SW480 (cell line): ENCODE measurements around the gene CELSR3.

ENCODE experiments used
- DNase-seq: peaks from one replicate; pipeline ENCODE4 v3.0.0-alpha.2; 2016; ENCODE audit warnings: low spot score

The CELSR3 gene

DNA sequence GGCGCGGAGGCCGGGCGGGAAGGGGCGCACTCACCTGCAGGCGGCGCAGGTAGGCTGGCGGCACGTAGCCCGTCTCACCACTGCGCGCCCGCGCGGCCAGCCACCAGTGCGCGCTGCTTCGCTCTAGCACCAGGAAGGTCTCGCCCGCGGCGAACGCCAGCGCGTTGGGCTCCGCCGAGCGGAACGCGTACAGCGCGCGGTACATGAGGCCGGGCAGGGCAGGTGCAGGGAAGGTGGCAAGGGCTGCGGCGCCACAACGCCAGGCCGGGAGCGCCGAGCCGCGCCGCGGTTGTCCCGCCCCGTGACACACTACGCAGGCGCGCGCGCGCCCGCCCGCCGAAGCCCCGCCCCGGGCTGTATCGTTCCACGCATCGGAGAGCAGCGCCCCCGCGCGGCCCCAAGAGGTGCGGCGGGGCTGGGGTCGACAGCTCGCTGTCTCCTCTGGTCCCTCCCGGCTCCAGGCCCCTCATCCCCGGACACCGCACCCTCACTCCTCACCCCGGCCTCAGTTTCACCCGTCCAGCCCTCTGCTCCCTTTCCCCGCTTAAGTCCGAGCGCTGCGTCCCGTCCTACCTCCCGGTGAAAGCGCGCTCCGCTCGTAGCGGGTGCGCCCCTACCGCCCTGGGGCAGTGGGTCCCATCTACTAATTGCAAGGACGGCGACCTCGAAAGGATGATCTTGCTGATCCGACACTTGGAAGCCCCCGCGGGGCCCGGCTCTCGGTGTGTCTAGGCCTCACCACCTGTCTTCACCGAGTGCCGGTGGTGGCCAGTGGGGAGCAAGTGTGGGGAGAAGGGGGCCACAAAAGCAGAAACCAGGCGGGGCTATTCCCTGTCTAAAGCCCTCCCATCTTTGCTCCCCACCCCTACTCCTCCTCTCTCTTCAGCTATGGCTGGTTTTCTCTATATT, 23.2 kb upstream of the CELSR3 start, which contains the start of gene NCKIPSD:
Gene NCKIPSD (minus strand): TSS at position 313 of the 909 bp plus-strand sequence. CDS start 108 bp downstream, at position 205.
- peak; percentile 77 for DNase-seq

DNA sequence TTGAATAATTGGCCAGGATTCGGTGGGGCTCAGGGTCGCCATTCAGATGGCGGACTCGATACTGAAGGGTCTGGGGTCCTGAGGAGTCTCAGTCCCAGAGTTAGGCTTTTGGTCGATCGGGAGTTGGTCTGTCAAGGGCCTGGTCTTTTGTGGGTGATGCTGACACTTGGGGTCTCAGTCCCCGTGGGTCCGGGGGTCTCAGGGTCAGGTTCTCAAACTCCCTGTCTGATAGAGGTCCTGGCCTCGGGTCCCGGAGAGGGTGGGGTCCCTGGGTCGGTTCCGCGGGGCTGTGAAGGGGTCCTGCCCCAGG, 22.6 kb upstream of the CELSR3 start:
- DNase-seq = no peak

DNA sequence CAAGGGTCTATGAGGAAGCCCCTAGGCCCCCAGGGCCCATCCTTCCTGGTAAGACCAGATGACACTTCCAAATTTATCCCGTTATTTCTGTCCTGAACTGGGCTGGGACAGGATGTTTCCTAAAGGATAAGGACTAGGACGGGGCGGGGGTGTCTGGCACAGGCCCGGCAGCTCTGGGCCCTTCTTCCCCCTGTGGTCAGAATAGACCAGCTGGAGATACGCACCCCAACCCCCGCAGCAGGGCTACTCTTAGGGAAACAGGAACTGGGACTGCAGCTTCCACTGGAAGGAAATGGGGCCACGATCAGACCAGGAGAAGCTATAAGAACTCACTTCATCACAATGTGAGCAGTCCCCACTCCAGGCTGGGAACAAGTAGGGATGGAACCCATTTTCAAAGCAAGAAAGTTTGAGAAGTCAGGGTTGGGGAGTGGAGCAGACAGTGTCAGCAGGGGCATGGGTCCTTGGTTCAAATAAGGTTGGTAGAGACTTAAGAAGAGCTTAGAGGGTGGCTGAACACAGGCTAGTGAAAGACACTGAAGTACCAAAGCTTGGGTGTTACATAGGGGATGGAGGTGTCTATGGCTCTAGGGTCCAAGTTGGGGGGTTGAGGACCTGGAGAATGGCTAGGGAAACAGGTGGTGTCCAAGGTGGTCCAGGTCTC, 21.9 kb upstream of the CELSR3 start:
- no peak for DNase-seq

DNA sequence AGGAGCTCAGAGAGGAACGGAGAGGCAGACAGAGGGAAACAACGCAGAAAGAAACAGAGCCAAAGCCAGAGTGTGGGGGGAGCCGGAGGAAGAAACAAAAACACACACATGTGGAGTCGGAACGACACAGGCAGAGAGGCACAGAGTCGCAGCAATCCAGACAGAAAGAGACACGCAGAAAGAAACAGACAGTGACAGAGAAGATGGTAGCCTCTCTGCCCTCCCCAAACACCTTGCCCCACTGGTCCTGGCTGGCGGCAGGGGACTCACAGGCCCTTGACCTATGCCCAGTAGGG, 21.3 kb upstream of the CELSR3 start:
- DNase-seq = no peak

DNA sequence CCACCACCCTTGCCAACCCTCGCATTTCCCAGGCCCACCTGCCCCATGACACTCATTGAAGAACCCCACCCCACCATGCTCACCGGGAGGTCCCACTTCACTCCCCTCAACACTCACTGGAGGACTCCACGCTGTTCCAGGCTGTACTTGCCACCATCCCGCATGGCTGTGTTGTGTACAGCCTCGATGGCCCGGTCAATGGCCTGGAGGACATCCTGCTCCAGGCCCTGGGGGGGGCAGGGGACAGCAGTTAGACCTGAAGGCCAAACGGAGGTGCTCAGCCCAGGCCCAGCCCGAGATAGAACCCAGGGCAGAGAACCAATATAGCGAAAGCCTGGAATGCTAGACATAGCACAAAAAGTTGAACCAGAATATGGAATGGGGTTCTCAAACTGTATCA, 20.1 kb upstream of the CELSR3 start:
- no peak for DNase-seq

DNA sequence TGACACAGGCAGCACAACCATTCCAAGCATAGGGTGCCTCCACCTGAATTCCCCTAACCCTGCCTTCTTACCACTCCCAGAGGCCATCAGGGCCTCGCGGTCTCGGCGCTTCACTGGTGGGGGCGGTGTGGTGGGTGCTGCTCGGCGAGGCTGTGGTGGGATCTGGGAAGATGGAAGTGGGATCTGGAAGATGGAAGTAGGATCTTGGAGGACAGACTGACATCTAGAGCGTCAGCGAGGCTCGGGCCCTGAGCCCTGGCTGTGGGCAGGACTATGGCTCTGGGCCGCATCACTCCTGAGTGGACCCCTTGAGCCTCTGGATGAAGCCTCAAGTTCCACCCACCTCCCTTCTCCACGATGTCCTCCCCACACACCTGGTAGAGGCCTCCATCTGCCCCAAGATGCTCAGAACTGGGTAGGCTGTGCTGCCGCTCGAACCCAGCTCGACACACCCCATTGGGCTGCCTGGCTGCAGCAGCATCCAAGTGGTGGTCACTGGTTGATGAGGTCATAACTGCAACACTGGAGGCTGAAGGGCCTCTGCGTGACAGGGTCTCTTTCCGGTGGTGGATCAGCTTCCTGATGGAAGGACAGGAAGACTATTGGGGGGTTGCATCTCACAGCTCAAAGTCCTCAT, 19.4 kb upstream of the CELSR3 start:
- no peak for DNase-seq

DNA sequence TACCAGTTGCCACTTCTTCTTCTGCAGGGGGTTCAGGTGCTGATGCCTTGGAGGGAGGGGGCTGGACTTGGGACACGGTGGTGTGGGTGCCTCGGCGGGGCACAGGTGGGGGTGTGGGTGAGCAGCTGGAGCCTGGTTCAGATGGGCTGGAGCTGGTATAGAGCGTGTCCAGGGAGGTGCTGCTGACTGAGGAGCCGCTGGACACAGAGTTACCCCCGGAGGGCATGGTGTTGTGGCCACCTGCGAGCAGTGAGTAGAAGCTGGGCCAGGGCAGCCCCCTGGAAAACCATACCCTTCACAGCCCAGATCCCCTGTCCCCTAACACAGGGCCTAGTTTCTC, 18.8 kb upstream of the CELSR3 start:
- no peak for DNase-seq

DNA sequence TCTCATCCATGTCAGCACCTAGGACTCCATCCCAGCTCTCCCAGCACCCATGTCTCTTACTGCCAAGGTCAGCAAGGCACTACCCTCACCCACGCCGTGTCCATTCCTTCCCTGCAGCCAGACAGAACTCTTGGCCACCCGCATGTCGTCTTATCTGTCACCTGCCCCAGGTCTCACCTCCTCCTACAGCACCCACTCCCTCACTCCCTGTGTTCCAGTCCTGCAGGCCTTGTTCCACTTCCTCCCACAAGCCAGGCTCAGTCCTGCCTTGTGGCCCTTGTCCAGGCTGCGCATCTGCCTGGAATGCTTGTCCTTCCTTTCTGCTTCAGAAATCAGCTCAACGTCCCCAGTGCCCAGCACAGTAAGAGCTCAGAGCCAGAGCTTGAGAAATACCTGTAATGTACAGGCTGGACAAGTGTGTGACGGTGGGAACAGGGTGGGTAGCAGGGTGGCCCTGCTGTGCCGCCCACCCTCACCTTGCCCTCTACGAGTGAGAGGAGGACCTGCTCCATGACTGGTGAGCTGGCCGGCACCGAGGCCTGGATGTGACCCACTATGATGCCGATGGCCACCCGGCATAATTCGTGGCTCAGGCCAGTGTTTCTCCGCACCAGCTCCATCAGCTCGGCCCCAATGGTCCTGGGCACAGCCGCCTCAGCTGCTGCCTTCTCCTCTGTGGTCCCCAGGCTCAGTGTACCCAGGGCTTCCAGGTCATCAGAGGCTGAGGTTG, 18.3 kb upstream of the CELSR3 start:
- no peak for DNase-seq

DNA sequence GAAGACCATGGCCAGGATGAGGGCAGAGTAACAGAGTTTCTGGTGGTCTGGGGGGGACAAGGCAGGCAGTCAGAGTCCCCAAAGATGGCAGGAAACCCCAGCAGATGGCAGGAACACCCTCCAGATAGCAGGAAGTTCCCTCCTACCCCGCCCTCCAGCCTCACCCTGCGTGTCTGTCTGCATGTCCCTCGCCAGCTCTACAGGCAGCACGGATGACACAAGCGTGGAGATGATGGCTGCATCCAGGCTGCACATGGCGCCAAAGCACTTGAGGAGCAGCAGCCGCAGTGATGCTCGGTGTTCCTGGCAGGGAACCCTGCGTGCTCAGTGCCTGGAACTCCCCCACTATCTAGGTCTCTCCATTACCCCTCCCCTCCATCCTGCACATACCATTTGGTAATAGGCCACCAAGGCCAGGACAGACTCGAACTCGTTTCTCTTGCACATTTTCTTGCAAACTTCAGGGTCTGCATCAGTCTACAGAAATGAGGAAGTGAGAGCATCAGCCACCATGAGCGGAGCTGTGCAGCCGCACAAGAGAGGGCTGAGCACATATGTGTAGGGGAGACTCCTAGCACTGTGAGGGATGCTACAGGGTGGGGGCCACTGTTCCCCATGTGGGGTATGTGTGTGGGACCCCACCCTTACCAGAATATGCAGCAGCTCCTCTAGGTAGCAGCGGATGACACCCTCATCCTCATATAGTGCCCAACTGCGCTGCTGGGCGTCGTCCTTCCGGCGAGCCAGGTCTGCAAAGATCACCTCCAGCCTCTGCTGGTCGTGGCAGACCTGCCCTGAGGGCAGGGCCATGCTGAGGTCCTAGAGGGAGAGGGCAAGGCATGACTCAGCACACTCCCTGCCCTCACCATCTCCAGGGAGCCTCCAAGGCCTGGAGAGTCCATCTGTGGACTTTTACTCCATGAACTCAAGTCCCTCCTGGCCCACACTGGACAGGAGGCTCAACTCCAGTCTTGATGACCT, 17.0 kb upstream of the CELSR3 start:
- DNase-seq = no peak

DNA sequence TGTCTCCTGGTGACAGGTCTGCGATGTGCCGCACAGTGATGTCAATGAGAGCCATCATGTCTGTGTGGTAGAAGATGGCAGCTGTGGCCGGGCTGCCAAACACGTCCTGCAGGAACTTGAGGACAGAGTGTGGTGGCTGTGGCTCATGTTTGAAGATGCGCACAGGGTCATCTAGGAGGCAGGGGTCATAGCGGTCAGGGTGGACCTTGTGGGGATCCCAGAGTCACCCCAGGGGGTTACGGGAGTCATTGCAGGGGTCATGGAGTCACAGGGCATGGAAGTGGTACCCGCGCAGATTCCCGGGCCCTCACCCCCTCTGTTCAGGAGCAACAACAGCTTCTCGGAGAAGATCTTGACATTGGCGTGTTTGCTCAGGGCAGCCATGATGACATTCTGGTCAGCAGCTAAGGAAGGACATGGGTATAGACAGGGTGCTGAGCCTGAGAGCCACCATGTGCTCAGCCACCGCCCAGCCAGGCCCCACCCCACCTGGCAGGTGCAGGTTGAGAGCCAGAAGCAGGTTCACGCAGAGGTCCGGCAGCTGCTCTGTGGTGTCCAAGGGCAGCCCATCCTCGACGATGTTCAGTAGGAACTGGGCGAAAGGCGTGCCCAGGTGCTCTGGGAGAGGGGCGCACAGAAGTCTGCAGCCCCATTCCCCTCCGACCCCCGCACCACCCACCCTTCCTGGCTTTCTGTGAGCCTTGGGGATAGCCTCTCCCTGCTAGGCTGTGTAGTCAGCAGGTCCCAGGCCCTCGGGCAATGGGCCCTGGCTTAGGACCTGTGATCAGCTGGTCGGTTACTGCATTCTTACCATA, 16.1 kb upstream of the CELSR3 start:
- no peak for DNase-seq

DNA sequence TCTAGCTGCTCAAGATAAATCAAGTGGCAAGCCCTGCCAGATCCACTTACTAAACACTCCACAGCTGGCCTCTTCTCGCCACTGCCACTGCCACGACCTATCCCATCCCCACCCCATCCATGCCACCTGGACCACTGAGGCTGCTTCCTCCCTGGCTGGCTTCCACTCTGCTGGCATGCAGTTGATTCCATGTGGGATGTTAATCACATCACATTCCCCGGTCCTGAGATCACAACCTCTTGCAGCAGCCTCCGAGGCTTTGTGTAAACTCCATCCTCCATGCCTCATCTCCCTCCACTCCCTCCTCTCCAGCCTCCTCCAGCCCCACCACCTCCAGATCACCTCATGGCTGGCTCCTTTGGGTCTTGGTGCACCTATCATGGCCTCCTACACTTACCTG, 15.4 kb upstream of the CELSR3 start:
- DNase-seq = no peak

DNA sequence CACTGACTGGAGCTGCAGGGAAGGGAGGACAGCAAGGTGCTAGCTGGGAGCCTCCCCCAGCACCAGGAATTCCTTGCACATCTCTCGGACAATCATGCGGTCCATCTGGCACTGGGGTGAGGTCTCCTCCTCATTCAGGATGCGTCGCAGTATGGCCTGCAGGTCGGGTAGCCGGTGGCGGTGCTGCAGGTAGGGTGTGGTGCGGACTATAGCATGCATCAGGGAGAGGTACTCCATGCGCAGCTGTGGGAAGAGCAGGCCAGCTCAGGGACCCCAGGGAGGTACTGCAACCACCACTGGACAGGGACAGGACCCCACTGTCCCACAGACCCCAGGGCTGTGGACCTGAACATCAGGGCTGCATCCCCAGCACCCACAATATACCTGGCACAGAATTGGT, 11.8 kb upstream of the CELSR3 start:
- DNase-seq = no peak

DNA sequence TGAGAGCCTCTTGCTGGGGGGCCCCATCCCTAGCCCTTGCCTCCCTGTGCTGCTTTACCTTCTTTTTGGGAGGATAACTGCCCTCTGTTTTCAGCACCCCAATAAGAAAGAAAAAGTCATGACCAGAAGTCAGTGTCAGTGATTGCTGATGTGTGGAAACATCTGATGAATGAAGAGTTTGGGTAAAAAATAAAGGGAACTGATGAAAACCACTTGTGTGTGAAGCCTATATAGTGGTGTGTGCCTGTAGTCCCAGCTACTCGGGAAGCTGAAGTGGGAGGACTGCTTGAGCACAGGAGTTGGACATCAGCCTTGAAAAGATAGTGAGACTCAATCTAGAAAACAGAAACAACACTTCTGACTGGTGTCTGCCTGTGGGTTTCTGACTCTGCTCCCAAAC, 9.8 kb upstream of the CELSR3 start:
- no peak for DNase-seq

DNA sequence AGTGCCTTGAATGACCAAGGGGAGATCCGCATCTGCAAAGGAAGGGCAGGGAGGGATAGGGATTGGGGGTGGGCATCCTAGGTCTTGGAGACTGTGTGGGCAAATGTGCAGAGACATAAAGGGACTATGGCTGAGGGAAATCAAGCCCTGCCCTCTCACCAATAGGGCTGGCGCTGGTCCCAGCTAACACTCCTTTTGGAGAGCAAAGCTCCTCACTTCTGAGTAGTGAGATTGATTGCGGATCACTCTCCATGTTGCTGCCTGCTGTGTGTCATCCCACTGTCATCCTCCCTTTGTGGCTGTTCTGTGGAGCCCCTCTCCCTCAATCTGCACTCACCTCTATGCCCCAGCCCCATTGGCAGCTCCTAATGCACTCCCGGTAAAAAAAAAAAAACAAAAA, 2.2 kb upstream of the CELSR3 start:
- no peak for DNase-seq

DNA sequence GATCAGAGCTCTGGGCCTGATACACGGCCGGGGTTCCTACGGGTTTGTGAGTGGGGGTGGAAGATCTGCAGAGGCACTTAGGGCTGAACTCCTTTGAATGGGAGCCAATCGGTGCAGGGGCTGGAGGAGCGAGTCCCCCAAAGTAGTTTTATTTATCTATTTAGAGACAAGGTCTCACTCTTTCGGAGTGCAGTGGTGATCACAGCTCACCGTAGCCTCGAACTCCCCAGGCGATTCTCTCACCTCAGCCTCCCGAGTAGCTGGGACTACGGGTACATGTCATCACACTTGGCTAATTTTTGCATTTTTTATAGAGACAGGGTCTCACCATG, 1.6 kb upstream of the CELSR3 start:
- no peak for DNase-seq

DNA sequence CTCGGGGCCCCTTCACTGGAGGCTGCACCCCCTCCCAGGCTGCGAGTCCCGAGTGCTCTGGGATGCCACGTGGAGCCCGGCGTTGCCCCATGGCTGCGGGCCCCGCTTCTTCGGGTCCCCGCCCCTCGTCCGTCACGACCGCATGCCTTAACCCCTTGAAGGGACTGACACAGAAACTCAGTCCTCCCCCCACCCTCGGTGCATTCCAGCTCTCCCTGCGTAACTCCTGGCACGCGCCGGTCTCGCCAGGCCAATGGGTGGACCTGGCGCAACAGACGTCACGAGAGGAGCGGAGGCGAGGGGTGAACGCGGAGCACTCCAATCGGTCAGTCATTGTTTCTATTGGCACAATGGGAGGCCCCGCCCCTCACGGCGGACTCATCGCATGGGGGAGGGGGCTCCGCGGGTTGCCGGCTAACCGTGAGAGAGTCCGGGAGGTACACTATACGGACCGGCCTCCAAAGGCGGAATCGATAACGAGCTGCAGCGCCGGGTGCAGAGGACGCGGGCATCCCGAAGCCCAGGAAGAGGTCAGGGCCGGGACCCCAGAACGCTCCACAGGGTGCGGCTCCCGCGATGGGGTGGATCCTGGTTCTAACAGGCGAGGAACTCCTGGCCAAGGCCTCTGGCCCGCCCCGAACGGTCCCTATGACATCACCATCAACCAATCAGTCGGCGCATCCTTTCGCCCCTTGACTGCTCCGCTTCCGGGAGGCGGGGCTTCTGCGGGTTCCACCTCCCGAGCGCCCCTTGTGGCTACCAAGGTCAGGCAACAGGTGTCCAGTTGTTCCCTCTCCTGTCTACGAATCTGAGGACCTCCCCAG, 1.0 kb upstream of the CELSR3 start:
- peak; percentile 99 for DNase-seq

DNA sequence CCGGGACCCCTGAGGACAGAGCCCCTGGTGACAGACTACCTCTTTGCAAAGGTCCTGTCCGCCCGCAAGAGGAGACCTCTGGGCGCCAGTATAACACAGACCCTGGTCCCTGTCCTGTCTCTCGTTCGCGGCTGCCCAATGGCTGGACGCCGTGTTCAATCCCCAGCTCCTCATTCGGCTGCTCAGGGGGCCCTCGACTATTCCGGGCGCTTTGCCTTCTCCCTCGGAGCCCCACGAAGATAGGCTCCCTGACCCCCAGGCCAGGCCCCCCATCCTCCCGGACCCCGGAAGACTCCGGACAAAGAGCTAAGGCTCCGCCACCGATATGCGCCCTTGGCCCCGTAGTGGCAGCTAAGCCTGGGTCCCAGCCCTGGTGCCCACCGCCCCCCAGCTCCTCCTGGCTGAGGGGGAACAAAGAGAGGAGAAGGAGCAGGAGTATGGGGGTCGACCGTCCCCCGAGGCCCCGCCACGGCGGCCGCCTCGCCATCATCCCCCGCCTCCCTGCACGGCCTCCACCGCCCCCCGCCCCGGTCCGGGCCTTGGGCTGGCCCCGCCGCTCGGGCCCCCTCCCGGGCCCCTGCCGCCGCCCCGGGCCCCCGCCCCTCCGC, 437 bp downstream of the CELSR3 start:
- no peak for DNase-seq

DNA sequence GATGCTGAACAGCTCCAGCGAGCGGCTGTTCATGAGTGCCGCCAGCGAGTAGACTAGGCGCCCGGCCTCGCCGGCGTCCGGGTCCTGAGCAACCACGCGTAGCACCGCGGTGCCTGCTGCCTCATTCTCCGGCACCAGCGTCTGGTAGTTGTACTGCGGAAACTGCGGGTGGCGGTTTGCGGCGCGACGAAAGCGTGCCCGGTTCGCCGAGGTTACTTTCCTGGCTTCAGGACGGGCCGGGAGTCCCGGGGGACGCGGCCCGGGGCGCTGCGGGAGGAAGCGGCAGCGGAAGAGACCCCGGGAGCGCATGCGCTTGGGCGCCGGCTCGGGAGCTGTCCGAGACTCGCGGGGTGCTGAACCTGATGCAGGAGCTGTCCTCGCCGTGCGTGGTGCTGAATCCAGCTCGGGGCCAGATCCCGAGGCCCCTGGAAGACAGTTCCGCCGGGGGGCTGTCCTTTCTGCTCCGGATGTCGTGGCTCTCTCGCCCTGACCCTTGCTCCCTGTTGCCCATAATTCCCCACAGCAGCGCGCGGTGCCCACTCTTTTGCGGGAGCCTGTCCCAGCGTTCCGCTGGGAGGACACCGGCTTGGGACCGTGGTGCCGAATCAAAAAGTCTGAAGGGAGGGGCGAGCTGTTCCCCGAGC, 1.1 kb downstream of the CELSR3 start:
- no peak for DNase-seq

DNA sequence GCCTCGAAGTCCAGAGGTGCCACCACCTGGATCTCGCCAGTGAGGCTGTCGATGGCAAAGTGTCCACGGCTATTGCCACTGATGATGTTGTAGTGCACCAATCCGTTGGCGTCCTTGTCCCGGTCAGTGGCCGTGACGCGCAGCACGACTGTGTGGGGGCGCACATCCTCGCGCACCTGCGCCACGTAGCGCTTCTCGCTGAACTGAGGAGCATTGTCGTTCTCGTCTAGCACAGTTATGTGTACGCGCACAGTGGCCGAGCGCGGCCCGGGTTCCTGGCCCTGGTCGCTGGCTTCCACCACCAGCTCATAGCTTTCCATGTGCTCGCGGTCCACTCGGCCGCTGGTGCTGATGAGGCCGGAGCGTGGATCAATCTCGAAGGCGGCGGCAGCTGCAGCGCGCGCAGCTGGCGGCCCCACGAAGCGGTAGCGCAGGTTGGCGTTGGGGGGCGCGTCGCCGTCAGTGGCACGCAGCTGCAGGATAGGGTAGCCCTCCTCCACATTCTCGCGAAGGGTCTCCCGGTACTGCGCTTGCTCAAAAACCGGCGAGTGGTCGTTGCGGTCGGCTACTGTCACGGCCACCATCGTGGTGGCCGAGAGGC, 1.8 kb downstream of the CELSR3 start:
- no peak for DNase-seq
